ENCODE measurements around the gene PEMT. TPM values are rescaled to one million over a fixed set of nuclear protein-coding genes. Genes with fewer than 3 reads are reported as not detected.
"Not testable (repeated sequence)": the region's sequence is repeated elsewhere in the genome, so short reads cannot be mapped to it uniquely, and the experiment has no call there.

The PEMT gene
- total and polyA plus RNA-seq, 2 of the 4 experiments (the other 2 are of a cell fraction): 23.3 to 49.5 TPM

- in situ Hi-C loops (cut with MboI; ENCODE audit: low sequenced_read_pairs): no loop called here
- H3K9ac ChIP-seq (ENCODE audit: low read depth, low read length): no peak overlapping the region
- dilution Hi-C loops (cut with HindIII; ENCODE audit: low sequenced_read_pairs, unreplicated experiment): no loop called here
- no peaks in the 10 kb centered on the region for H3K9me1 ChIP-seq (ENCODE audit: insufficient read depth, low read length)
- H2AFZ ChIP-seq (replicated peaks; ENCODE audit: low read length, poor library complexity): no peak overlapping the region
- no peak for TF ChIP-seq RFX5 (IDR thresholded peaks at IDR 0.05; ENCODE audit: low read depth, low read length)
- TF ChIP-seq USF2 (IDR thresholded peaks at IDR 0.05; ENCODE audit: low read depth, low read length): no peak
- TF ChIP-seq BHLHE40 (IDR thresholded peaks at IDR 0.05; ENCODE audit: low read depth, low read length): no peak
- TF ChIP-seq MXI1 (IDR thresholded peaks at IDR 0.05; ENCODE audit: borderline replicate concordance, low read depth, low read length): no peak
- TF ChIP-seq SMC3 (IDR thresholded peaks at IDR 0.05; ENCODE audit: low read depth, low read length): no peak
- no peak for TF ChIP-seq MAFK (IDR thresholded peaks at IDR 0.05; ENCODE audit: low read depth, low read length)
- no peak for TF ChIP-seq POLR2A (IDR thresholded peaks at IDR 0.05; ENCODE audit: low read depth, low read length)
- TF ChIP-seq FOS (IDR thresholded peaks at IDR 0.05; ENCODE audit: low read depth, low read length): no peak
- no peak for TF ChIP-seq RCOR1 (IDR thresholded peaks at IDR 0.05; ENCODE audit: insufficient replicate concordance, low read length)
- H3K23ac ChIP-seq (ENCODE audit: low read depth, low read length): no peak overlapping the region
- no peak overlapping the region for H3K4ac ChIP-seq (ENCODE audit: low read depth, low read length)
- H3K18ac ChIP-seq (ENCODE audit: low read depth, low read length): no peak overlapping the region
- H2BK120ac ChIP-seq (ENCODE audit: low read depth, low read length): no peak overlapping the region
- no peak overlapping the region for H3K4me3 ChIP-seq (ENCODE audit: insufficient read depth, low read depth, low read length)
- H3K36me3 ChIP-seq (ENCODE audit: control insufficient read depth, insufficient read depth, low read length): no peaks in the 10 kb centered on the region
- H4K91ac ChIP-seq (ENCODE audit: insufficient read depth, low read depth, low read length): no peak overlapping the region
- intact Hi-C loops (cut with micrococcal nuclease): no loop called here
- no peak for DNase-seq
- H4K5ac ChIP-seq (ENCODE audit: low read depth, low read length): no peak overlapping the region
- ChIA-PET POLR2A (ENCODE audit: unreplicated experiment) (no interaction called here), CTCF (no interaction called here)
- H2BK20ac ChIP-seq (ENCODE audit: low read depth, low read length): no peak overlapping the region
- BruUV-seq (replicated peaks): no TSS peak
- no peak overlapping the region for H3K56ac ChIP-seq (ENCODE audit: extremely low read depth, insufficient read depth, low read length)
- no peak overlapping the region for H3K4me2 ChIP-seq (ENCODE audit: low read depth, low read length)
- no peak for ATAC-seq (ENCODE audit: low read depth)
- no peak overlapping the region for H4K8ac ChIP-seq (ENCODE audit: low read depth in 2 of 2, low read length in 2 of 2)
- H3K27ac ChIP-seq (ENCODE audit: insufficient read depth, low read length): no peak overlapping the region
- no peak overlapping the region for H2AK5ac ChIP-seq (ENCODE audit: low read depth, low read length)
- no peaks in the 10 kb centered on the region for H3K79me1 ChIP-seq (ENCODE audit: low read depth in 1 of 2, low read length in 2 of 2)
- H2BK5ac ChIP-seq (ENCODE audit: low read depth, low read length, poor library complexity, severe bottlenecking): no peak overlapping the region
- WGBS, 2 experiments (ENCODE audit: extremely low coverage in 2 of 2, insufficient read length in 1 of 2): no CpG with 5 or more reads among the region's 5 CpGs
- H2BK15ac ChIP-seq (ENCODE audit: low read depth, low read length): no peak overlapping the region
- H2AK9ac ChIP-seq (replicated peaks; ENCODE audit: low read depth, low read length, poor library complexity): no peak overlapping the region
- no peaks in the 10 kb centered on the region for H4K20me1 ChIP-seq (ENCODE audit: insufficient read depth, low read length)
- no peaks in the 10 kb centered on the region for H3K9me3 ChIP-seq (ENCODE audit: control insufficient read depth, insufficient read depth, low read length)
- peaks cover 54% of the 10 kb centered on the region for H3K27me3 ChIP-seq (ENCODE audit: control insufficient read depth, insufficient read depth, low read length)
- no peak overlapping the region for H3K14ac ChIP-seq (replicated peaks; ENCODE audit: low read depth, low read length)
- peaks cover 3% of the 10 kb centered on the region; the same call in 1 of the 2 replicates for H3K4me1 ChIP-seq (ENCODE audit: control insufficient read depth, insufficient read depth, low read length)
Observed at GRCh38 chr17:17466511-17466910, 125.0 kb downstream of the PEMT start.

- dilution Hi-C loops (cut with HindIII; ENCODE audit: low sequenced_read_pairs, unreplicated experiment); H4K8ac ChIP-seq (ENCODE audit: low read depth in 2 of 2, low read length in 2 of 2); intact Hi-C loops (cut with micrococcal nuclease); H2AK5ac ChIP-seq (ENCODE audit: low read depth, low read length); H3K4me2 ChIP-seq (ENCODE audit: low read depth, low read length); CTCF ChIA-PET; H3K9me1 ChIP-seq (ENCODE audit: insufficient read depth, low read length); H3K4me1 ChIP-seq (ENCODE audit: control insufficient read depth, insufficient read depth, low read length); H2AFZ ChIP-seq (replicated peaks; ENCODE audit: low read length, poor library complexity); H3K27ac ChIP-seq (ENCODE audit: insufficient read depth, low read length); H4K91ac ChIP-seq (ENCODE audit: insufficient read depth, low read depth, low read length); H2AK9ac ChIP-seq (replicated peaks; ENCODE audit: low read depth, low read length, poor library complexity); in situ Hi-C loops (cut with MboI; ENCODE audit: low sequenced_read_pairs); POLR2A ChIA-PET (ENCODE audit: unreplicated experiment); H3K14ac ChIP-seq (replicated peaks; ENCODE audit: low read depth, low read length); H2BK5ac ChIP-seq (ENCODE audit: low read depth, low read length, poor library complexity, severe bottlenecking); H4K20me1 ChIP-seq (ENCODE audit: insufficient read depth, low read length); H3K23ac ChIP-seq (ENCODE audit: low read depth, low read length); H2BK120ac ChIP-seq (ENCODE audit: low read depth, low read length); H3K4ac ChIP-seq (ENCODE audit: low read depth, low read length); H3K18ac ChIP-seq (ENCODE audit: low read depth, low read length); H3K36me3 ChIP-seq (ENCODE audit: control insufficient read depth, insufficient read depth, low read length); H3K9ac ChIP-seq (ENCODE audit: low read depth, low read length); H2BK15ac ChIP-seq (ENCODE audit: low read depth, low read length); H3K56ac ChIP-seq (ENCODE audit: extremely low read depth, insufficient read depth, low read length); H3K4me3 ChIP-seq (ENCODE audit: insufficient read depth, low read depth, low read length); H3K79me1 ChIP-seq (ENCODE audit: low read depth in 1 of 2, low read length in 2 of 2); ATAC-seq (ENCODE audit: low read depth); H3K9me3 ChIP-seq (ENCODE audit: control insufficient read depth, insufficient read depth, low read length); BruUV-seq (replicated peaks); H2BK20ac ChIP-seq (ENCODE audit: low read depth, low read length); H4K5ac ChIP-seq (ENCODE audit: low read depth, low read length): not testable (repeated sequence)
- peaks cover 48% of the 10 kb centered on the region for H3K27me3 ChIP-seq (ENCODE audit: control insufficient read depth, insufficient read depth, low read length)
- no CpG with 5 or more reads among the region's 1 CpG for WGBS, 2 experiments (ENCODE audit: extremely low coverage in 2 of 2, insufficient read length in 1 of 2)
- DNase-seq: peak; percentile 29
Observed at GRCh38 chr17:17465878-17466277, 125.6 kb downstream of the PEMT start.

All from IMR-90 (cell line).